A549 (cell line): ENCODE data around the gene KLK4. TPM values are rescaled to one million over a fixed set of nuclear protein-coding genes. Genes with fewer than 3 reads are reported as not detected.
A peak's percentile ranks its signal among the peaks of the same experiment; 100 is the strongest.

Experiments
- ATAC-seq, 2 experiments: fragments of 200-7000 bp in 1 of 2; fragments of >200 bp in 1 of 2; cut with Nextera tagmentation in 1 of 2; cut with Tn5 transposase in 1 of 2; 3 replicates each; pipeline versions ENCODE4 v1.8.0 to v1.9.1; 2018 to 2020; ENCODE audit warnings: mild to moderate bottlenecking in 1 of 2, moderate library complexity in 1 of 2
- CTCF ChIA-PET: fragments of 300-600 bp; sonication (Branson Sonifier 250); formaldehyde crosslinking; extraction: SDS; loops from one replicate; lab custom pipeline; 2021; ENCODE audit warnings: antibody characterized with exemption, inconsistent platforms; lab: Yijun Ruan, JAX
- POLR2A ChIA-PET: fragments of 350-600 bp; formaldehyde crosslinking; extraction: SDS; loops from one replicate; lab custom pipeline; 2021; ENCODE audit warnings: antibody characterized with exemption, inconsistent platforms; lab: Yijun Ruan, JAX
- DNase-seq, 2 experiments: peaks; one replicate each; pipeline versions ENCODE4 v3.0.0 to v3.0.0-alpha.2; 2011 to 2016; ENCODE audit warnings: low read depth in 1 of 2, low spot score in 1 of 2
- FAIRE-seq: peaks from 2 replicates; lab custom pipeline; 2011; peaks lifted over from hg19 to GRCh38; lab: Jason Lieb, UNC
- H3K27ac ChIP-seq, 2 experiments: fragments of >200 bp; sonication (Bioruptor Twin); formaldehyde crosslinking; 3 replicates each; pipeline ENCODE4 v1.5.1; 2016 to 2017
- H3K4me1 ChIP-seq: fragments of >200 bp; sonication (Bioruptor Twin); formaldehyde crosslinking; 3 replicates; pipeline ENCODE4 v1.6.1; 2016
- H3K4me2 ChIP-seq: fragments of >200 bp; sonication (Bioruptor Twin); formaldehyde crosslinking; 3 replicates; pipeline ENCODE4 v1.6.1; 2016
- H3K4me3 ChIP-seq: fragments of >200 bp; sonication (Bioruptor Twin); formaldehyde crosslinking; 3 replicates; pipeline ENCODE4 v1.5.1; 2016
- H3K9me3 ChIP-seq: fragments of >200 bp; sonication (Bioruptor Twin); formaldehyde crosslinking; 3 replicates; pipeline ENCODE4 v1.6.1; 2016
- CBX2 ChIP-seq: fragments of 200-600 bp; sonication (generic); IDR thresholded peaks from 2 replicates; pipeline ENCODE4 v1.6.1; 2016; ENCODE audit warnings: low read depth, mild to moderate bottlenecking, borderline replicate concordance
- CBX8 ChIP-seq: fragments of 200-600 bp; sonication (generic); IDR thresholded peaks from 2 replicates; pipeline ENCODE4 v1.6.1; 2016
- CEBPB ChIP-seq, 2 experiments: fragments of >200 bp in 1 of 2; sonication (Bioruptor Twin) in 1 of 2; formaldehyde crosslinking in 1 of 2; IDR thresholded peaks; 2 replicates each; pipeline ENCODE4 v1.6.1; 2012 to 2016
- CHD2 ChIP-seq: fragments of 150-350 bp; IDR thresholded peaks from 2 replicates; pipeline ENCODE4 v1.6.1; 2014; ENCODE audit warnings: low read length; ENCODE audit not compliant: partially characterized antibody
- CHD4 ChIP-seq: fragments of 200-600 bp; sonication (generic); IDR thresholded peaks from 2 replicates; pipeline ENCODE4 v1.6.1; 2016; ENCODE audit warnings: antibody characterized with exemption, mild to moderate bottlenecking, borderline replicate concordance
- E2F6 ChIP-seq: IDR thresholded peaks from 2 replicates; pipeline ENCODE4 v1.6.1; 2012; ENCODE audit warnings: low read depth, borderline replicate concordance
- EHMT2 ChIP-seq: fragments of 200-600 bp; sonication (generic); IDR thresholded peaks from 2 replicates; pipeline ENCODE4 v1.6.1; 2016; ENCODE audit warnings: antibody characterized with exemption, low read depth, mild to moderate bottlenecking, moderate library complexity
- ELK1 ChIP-seq: fragments of 150-350 bp; IDR thresholded peaks from 2 replicates; pipeline ENCODE4 v1.6.1; 2014; ENCODE audit warnings: low read depth, mild to moderate bottlenecking, low read length
- EP300 ChIP-seq, 2 experiments: fragments of >200 bp; sonication (Bioruptor Twin); formaldehyde crosslinking; IDR thresholded peaks; 2 replicates in 1 of 2; 3 replicates in 1 of 2; pipeline ENCODE4 v1.6.1; 2016 to 2017
- ESRRA ChIP-seq: fragments of 150-350 bp; IDR thresholded peaks from 2 replicates; pipeline ENCODE4 v1.6.1; 2014; ENCODE audit warnings: mild to moderate bottlenecking, low read length, borderline replicate concordance
- FOSL2 ChIP-seq, 2 experiments: fragments of 450-650 bp in 1 of 2; fragments of >200 bp in 1 of 2; sonication (Bioruptor Twin) in 1 of 2; formaldehyde crosslinking; IDR thresholded peaks; 2 replicates each; pipeline versions ENCODE4 v1.5.0 to v1.6.1; 2016 to 2020; ENCODE audit warnings: mild to moderate bottlenecking in 1 of 2, moderate library complexity in 1 of 2
- FOXS1 ChIP-seq: fragments of 250-450 bp; sonication (Bioruptor Pico); IDR thresholded peaks from 2 replicates; pipeline ENCODE4 v1.5.0; 2020; ENCODE audit warnings: mild to moderate bottlenecking, moderate library complexity
- GATA3 ChIP-seq: IDR thresholded peaks from 2 replicates; pipeline ENCODE4 v1.6.1; 2012; ENCODE audit warnings: borderline replicate concordance
- HMGXB4 ChIP-seq: fragments of 250-450 bp; sonication (Bioruptor Pico); IDR thresholded peaks from 2 replicates; pipeline ENCODE4 v1.5.0; 2021; ENCODE audit warnings: mild to moderate bottlenecking, moderate library complexity, borderline replicate concordance
- HOXA7 ChIP-seq: fragments of 250-450 bp; sonication (Bioruptor Pico); IDR thresholded peaks from 2 replicates; pipeline ENCODE4 v1.5.0; 2020; ENCODE audit warnings: mild to moderate bottlenecking, moderate library complexity
- HOXB13 ChIP-seq: fragments of 250-450 bp; sonication (Bioruptor Pico); IDR thresholded peaks from 2 replicates; pipeline ENCODE4 v1.5.0; 2020; ENCODE audit warnings: low read depth, mild to moderate bottlenecking, moderate library complexity
- HOXB5 ChIP-seq: fragments of 250-450 bp; sonication (Bioruptor Pico); IDR thresholded peaks from 2 replicates; pipeline ENCODE4 v1.5.0; 2020; ENCODE audit warnings: mild to moderate bottlenecking, moderate library complexity
- JUN ChIP-seq, 2 experiments: fragments of >200 bp; sonication (Bioruptor Twin); formaldehyde crosslinking; IDR thresholded peaks; 2 replicates in 1 of 2; 3 replicates in 1 of 2; pipeline ENCODE4 v1.6.1; 2016 to 2017
- JUNB ChIP-seq: fragments of >200 bp; sonication (Bioruptor Twin); formaldehyde crosslinking; IDR thresholded peaks from 2 replicates; pipeline ENCODE4 v1.6.1; 2016
- KDM5A ChIP-seq: fragments of 200-600 bp; sonication (generic); IDR thresholded peaks from 2 replicates; pipeline ENCODE4 v1.6.1; 2016; ENCODE audit warnings: antibody characterized with exemption, mild to moderate bottlenecking
- MYC ChIP-seq: IDR thresholded peaks from 2 replicates; pipeline ENCODE4 v1.6.1; 2012; ENCODE audit warnings: mild to moderate bottlenecking, inconsistent platforms, low read length, improper control_type of control experiment, borderline replicate concordance
- NFE2L2 ChIP-seq: fragments of 150-350 bp; conservative IDR thresholded peaks from 2 replicates; pipeline ENCODE4 v1.6.1; 2014; ENCODE audit warnings: low read length
- NPAS2 ChIP-seq: fragments of 250-450 bp; sonication (Bioruptor Pico); IDR thresholded peaks from 2 replicates; pipeline ENCODE4 v1.8.0; 2022; ENCODE audit warnings: mild to moderate bottlenecking, moderate library complexity, borderline replicate concordance
- RARB ChIP-seq: fragments of 250-450 bp; sonication (Bioruptor Pico); IDR thresholded peaks from 2 replicates; pipeline ENCODE4 v1.8.0; 2021; ENCODE audit warnings: mild to moderate bottlenecking, moderate library complexity
- RCOR1 ChIP-seq: fragments of 150-350 bp; IDR thresholded peaks from 2 replicates; pipeline ENCODE4 v1.6.1; 2014; ENCODE audit warnings: antibody characterized with exemption, low read length, low read depth
- RNF2 ChIP-seq: fragments of 200-600 bp; sonication (generic); IDR thresholded peaks from 2 replicates; pipeline ENCODE4 v1.6.1; 2016; ENCODE audit warnings: low read depth, mild to moderate bottlenecking, antibody characterized with exemption, moderate library complexity, borderline replicate concordance
- SMC3 ChIP-seq: fragments of >200 bp; sonication (Bioruptor Twin); formaldehyde crosslinking; IDR thresholded peaks from 3 replicates; pipeline ENCODE4 v1.6.1; 2018; ENCODE audit warnings: inconsistent platforms
- SREBF2 ChIP-seq: fragments of 450-650 bp; IDR thresholded peaks from 2 replicates; pipeline ENCODE4 v1.6.1; 2014; ENCODE audit warnings: mild to moderate bottlenecking, moderate library complexity
- ZC3H11A ChIP-seq: fragments of 450-650 bp; IDR thresholded peaks from 2 replicates; pipeline ENCODE4 v1.6.1; 2014; ENCODE audit warnings: antibody characterized with exemption, mild to moderate bottlenecking
- ZFP36 ChIP-seq: fragments of 450-650 bp; IDR thresholded peaks from 2 replicates; pipeline ENCODE4 v1.6.1; 2014; ENCODE audit warnings: borderline replicate concordance; ENCODE audit not compliant: partially characterized antibody
- WGBS: methylation state at CpG from one replicate; pipeline ENCODE4 v1.1.6; 2017; ENCODE audit errors: missing lambda C conversion rate; 5-methylcytosine and 5-hydroxymethylcytosine counted together
- polyA plus RNA-seq, 4 experiments: library from polyadenylated mRNA; depleted of rRNA in 3 of 4; stranded (reverse); fragments of >200 nt; fragmentation: RNase III in 1 of 4; extraction: RNeasy Plus Mini Kit Qiagen cat#74134 plus additional on column Dnase treatment in 1 of 4; gene quantifications; 2 replicates in 3 of 4; 3 replicates in 1 of 4; pipeline ENCODE4 v1.2.3, GENCODE V29; 2011 to 2017

The KLK4 gene
- polyA plus RNA-seq, 2 of the 4 experiments (the other 2 are of a cell fraction): not detected

- DNase-seq (peak in 1 of 2 experiments; percentile 32), FAIRE-seq (no peak), ATAC-seq (peak in 1 of 2 experiments; percentile 23; a peak in 1 of 6 replicates)
- no peak overlapping the region for H3K4me3 ChIP-seq
- TF ChIP-seq CBX2 (no peak), RARB (CRISPR knock-in tag) (no peak), ELK1 (no peak), HOXA7 (CRISPR knock-in tag) (no peak), RNF2 (no peak), CBX8 (no peak), MYC (no peak), EP300 (IDR thresholded peaks at IDR 0.05) (no peak), HMGXB4 (CRISPR knock-in tag) (no peak)
- no peak overlapping the region for H3K27ac ChIP-seq
- peaks cover 14% of the 10 kb centered on the region for H3K4me1 ChIP-seq
- ChIA-PET CTCF (interaction anchor here (0.6 to 13.0 kb wide), 11 partner anchors 29 to 431 kb away, joined by 3 to 75 read pairs (median 3); partner anchors contain the start of gene KLK10), POLR2A (no interaction called here)
- no peak overlapping the region for H3K4me2 ChIP-seq
- no peaks in the 10 kb centered on the region for H3K9me3 ChIP-seq
- WGBS: 41% methylated on average over 5 of the region's 5 CpGs
Measured at GRCh38 chr19:50928831-50929230, 17.6 kb upstream of the KLK4 start.

- Histone ChIP-seq H3K4me1 (peaks cover 14% of the 10 kb centered on the region; the same call in 1 of the 3 replicates), H3K9me3 (no peaks in the 10 kb centered on the region), H3K4me3 (no peak overlapping the region), H3K27ac (no peak overlapping the region), H3K4me2 (no peak overlapping the region)
- ChIA-PET CTCF (interaction anchor here (0.9 to 13.0 kb wide), 7 partner anchors 10 to 202 kb away, joined by 3 to 121 read pairs (median 5); partner anchors contain the start of gene ACP4), POLR2A (interaction anchor here (1.1 kb wide), 1 partner anchor 122 kb away, joined by 4 read pairs; no protein-coding TSS in a partner anchor)
- WGBS: 68% methylated on average over 11 of the region's 11 CpGs
- ATAC-seq: no peak
- no peak for DNase-seq
- no peak for TF ChIP-seq JUN (IDR thresholded peaks at IDR 0.05)
- TF ChIP-seq JUNB: peak; percentile 5; the same call in 1 of the 2 replicates
- FAIRE-seq: no peak
Measured at GRCh38 chr19:50926144-50926543, 14.9 kb upstream of the KLK4 start.

- 19% methylated on average over 2 of the region's 2 CpGs for WGBS
- FAIRE-seq (peak; percentile 59), DNase-seq (peak in 1 of 2 experiments; percentile 38), ATAC-seq (no peak)
- CTCF ChIA-PET: interaction anchor here (0.9 to 13.0 kb wide), 9 partner anchors 10 to 203 kb away, joined by 3 to 121 read pairs (median 5); partner anchors contain the start of genes ACP4 and CLEC11A
- Histone ChIP-seq H3K4me2 (no peak overlapping the region), H3K4me3 (no peak overlapping the region), H3K27ac (no peak overlapping the region), H3K4me1 (peaks cover 14% of the 10 kb centered on the region; the same call in 1 of the 3 replicates), H3K9me3 (no peaks in the 10 kb centered on the region)
- TF ChIP-seq RCOR1 (no peak), JUNB (peak; percentile 32; the same call in 1 of the 2 replicates), ESRRA (no peak), HOXB5 (no peak), ZFP36 (no peak), HOXB13 (CRISPR knock-in tag) (no peak), NFE2L2 (no peak), FOSL2 (IDR thresholded peaks at IDR 0.05) (peak; percentile 56), FOSL2 (CRISPR knock-in tag; IDR thresholded peaks at IDR 0.05) (peak; percentile 71), FOXS1 (no peak), EP300 (IDR thresholded peaks at IDR 0.05) (no peak), E2F6 (no peak), GATA3 (0 out of 2 replicates have a peak, but pooled peaks have one; percentile 14), EHMT2 (no peak), RARB (CRISPR knock-in tag) (no peak), CHD2 (no peak), NPAS2 (CRISPR knock-in tag) (no peak), CEBPB (IDR thresholded peaks at IDR 0.05) (peak; percentile 49 to 58; a peak in 2 of 4 replicates), CBX8 (no peak), ZC3H11A (no peak), KDM5A (no peak), SMC3 (no peak), SREBF2 (no peak), JUN (IDR thresholded peaks at IDR 0.05) (no peak), RNF2 (no peak), CHD4 (no peak)
- POLR2A ChIA-PET: interaction anchor here (1.1 kb wide), 1 partner anchor 122 kb away, joined by 4 read pairs; no protein-coding TSS in a partner anchor
Measured at GRCh38 chr19:50925734-50926133, 14.5 kb upstream of the KLK4 start.
